Measurements from ENCODE around the gene APOB. TPM values are rescaled to one million over a fixed set of nuclear protein-coding genes. Genes with fewer than 3 reads are reported as not detected.

Gene APOB
- total and polyA plus RNA-seq, 2 of the 13 experiments (the other 11 are each of a cell fraction or from before 2014, with no cell fraction given), result 1,569 to 2,515 TPM

GRCh38 chr2:21032338-21033236 is 11.3 kb downstream of the APOB start (continued):
- TF ChIP-seq AKAP8 (CRISPR knock-in tag; IDR thresholded peaks at IDR 0.05), result peak; percentile 68; the same call in 1 of the 2 replicates
- TF ChIP-seq, protein P1, sequence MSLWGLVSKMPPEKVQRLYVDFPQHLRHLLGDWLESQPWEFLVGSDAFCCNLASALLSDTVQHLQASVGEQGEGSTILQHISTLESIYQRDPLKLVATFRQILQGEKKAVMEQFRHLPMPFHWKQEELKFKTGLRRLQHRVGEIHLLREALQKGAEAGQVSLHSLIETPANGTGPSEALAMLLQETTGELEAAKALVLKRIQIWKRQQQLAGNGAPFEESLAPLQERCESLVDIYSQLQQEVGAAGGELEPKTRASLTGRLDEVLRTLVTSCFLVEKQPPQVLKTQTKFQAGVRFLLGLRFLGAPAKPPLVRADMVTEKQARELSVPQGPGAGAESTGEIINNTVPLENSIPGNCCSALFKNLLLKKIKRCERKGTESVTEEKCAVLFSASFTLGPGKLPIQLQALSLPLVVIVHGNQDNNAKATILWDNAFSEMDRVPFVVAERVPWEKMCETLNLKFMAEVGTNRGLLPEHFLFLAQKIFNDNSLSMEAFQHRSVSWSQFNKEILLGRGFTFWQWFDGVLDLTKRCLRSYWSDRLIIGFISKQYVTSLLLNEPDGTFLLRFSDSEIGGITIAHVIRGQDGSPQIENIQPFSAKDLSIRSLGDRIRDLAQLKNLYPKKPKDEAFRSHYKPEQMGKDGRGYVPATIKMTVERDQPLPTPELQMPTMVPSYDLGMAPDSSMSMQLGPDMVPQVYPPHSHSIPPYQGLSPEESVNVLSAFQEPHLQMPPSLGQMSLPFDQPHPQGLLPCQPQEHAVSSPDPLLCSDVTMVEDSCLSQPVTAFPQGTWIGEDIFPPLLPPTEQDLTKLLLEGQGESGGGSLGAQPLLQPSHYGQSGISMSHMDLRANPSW (CRISPR knock-in tag; IDR thresholded peaks at IDR 0.05; ENCODE audit: borderline replicate concordance), result no peak
- TF ChIP-seq ZFP91 (CRISPR knock-in tag; IDR thresholded peaks at IDR 0.05; ENCODE audit: borderline replicate concordance), result peak; percentile 38; the same call in 1 of the 2 replicates
- TF ChIP-seq ZNF263 (CRISPR knock-in tag; IDR thresholded peaks at IDR 0.05), result 0 out of 2 replicates have a peak, but pooled peaks have one; percentile 20
- no peak for TF ChIP-seq ZNF790 (CRISPR knock-in tag; IDR thresholded peaks at IDR 0.05; ENCODE audit: borderline replicate concordance)
- no peak for TF ChIP-seq MTF2 (CRISPR knock-in tag; IDR thresholded peaks at IDR 0.05; ENCODE audit: borderline replicate concordance)
- no peak for TF ChIP-seq ZNF572 (CRISPR knock-in tag; IDR thresholded peaks at IDR 0.05)
- no peak for TF ChIP-seq NFRKB (IDR thresholded peaks at IDR 0.05)
- TF ChIP-seq ZNF552 (CRISPR knock-in tag; IDR thresholded peaks at IDR 0.05; ENCODE audit: borderline replicate concordance), result no peak
- 0 out of 2 replicates have a peak, but pooled peaks have one; percentile 38 for TF ChIP-seq ZBTB38 (CRISPR knock-in tag; IDR thresholded peaks at IDR 0.05)
- TF ChIP-seq ZNF839 (CRISPR knock-in tag; IDR thresholded peaks at IDR 0.05; ENCODE audit: borderline replicate concordance), result no peak
- TF ChIP-seq ADNP (CRISPR knock-in tag; IDR thresholded peaks at IDR 0.05), result no peak
- no peak for TF ChIP-seq NKX3-1 (CRISPR knock-in tag; IDR thresholded peaks at IDR 0.05)
- no peak for TF ChIP-seq ZSCAN31 (CRISPR knock-in tag; IDR thresholded peaks at IDR 0.05; ENCODE audit: low read depth)
- no peak for TF ChIP-seq U2AF2 (IDR thresholded peaks at IDR 0.05; ENCODE audit: low read depth, low read length)
- TF ChIP-seq REXO4 (CRISPR knock-in tag; IDR thresholded peaks at IDR 0.05; ENCODE audit: borderline replicate concordance), result no peak
- no peak for TF ChIP-seq ZNF781 (CRISPR knock-in tag; IDR thresholded peaks at IDR 0.05; ENCODE audit: borderline replicate concordance, not compliant biosample characterization)
- TF ChIP-seq ZNF772 (CRISPR knock-in tag; IDR thresholded peaks at IDR 0.05), result no peak
- no peak for TF ChIP-seq ZBTB42 (CRISPR knock-in tag; IDR thresholded peaks at IDR 0.05)
- TF ChIP-seq, protein P2, sequence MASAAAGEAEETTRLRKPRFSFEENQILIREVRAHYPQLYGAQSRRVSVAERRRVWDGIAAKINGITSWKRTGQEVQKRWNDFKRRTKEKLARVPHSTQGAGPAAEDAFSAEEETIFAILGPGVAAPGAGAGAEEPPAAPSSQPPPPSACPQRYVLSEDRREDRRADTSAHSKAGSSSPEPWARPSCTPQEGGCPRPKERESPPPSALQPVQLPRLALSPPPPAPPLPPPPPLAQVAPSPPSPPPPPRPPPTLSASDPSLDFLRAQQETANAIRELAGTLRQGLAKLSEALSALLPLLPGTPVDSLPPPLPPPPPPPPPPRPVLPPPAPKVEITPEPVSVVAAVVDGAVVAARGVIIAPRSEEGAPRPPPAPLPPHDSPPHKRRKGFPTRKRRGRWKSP (CRISPR knock-in tag; IDR thresholded peaks at IDR 0.05), result peak; percentile 33; the same call in 1 of the 2 replicates
- TF ChIP-seq ZNF383 (CRISPR knock-in tag; IDR thresholded peaks at IDR 0.05; ENCODE audit: borderline replicate concordance), result no peak
- TF ChIP-seq KAT8 (CRISPR knock-in tag; IDR thresholded peaks at IDR 0.05), result 0 out of 2 replicates have a peak, but pooled peaks have one; percentile 24
- TF ChIP-seq POLR2AphosphoS5 (IDR thresholded peaks at IDR 0.05; ENCODE audit: low read depth, low read length), result peak; percentile 59
- TF ChIP-seq ZNF24 (IDR thresholded peaks at IDR 0.05), result no peak

Measured in HepG2 (cell line).